HUES64 (cell line): ENCODE data around the gene VWA2.
A peak's percentile ranks its signal among the peaks of the same experiment; 100 is the strongest.

Experiments used
- H3K27ac ChIP-seq: 2 replicates; pipeline ENCODE4 v1.7.0; 2013; ENCODE audit warnings: low read depth, low read length, inconsistent platforms
- H3K27me3 ChIP-seq: 2 replicates; pipeline ENCODE4 v1.6.1; 2013; ENCODE audit warnings: mild to moderate bottlenecking, low read length; ENCODE audit not compliant: insufficient read depth
- H3K36me3 ChIP-seq: 2 replicates; pipeline ENCODE4 v1.6.1; 2013; ENCODE audit warnings: mild to moderate bottlenecking, low read length; ENCODE audit not compliant: insufficient read depth
- H3K4me1 ChIP-seq: 2 replicates; pipeline ENCODE4 v1.6.1; 2013; ENCODE audit warnings: mild to moderate bottlenecking, low read length, moderate library complexity; ENCODE audit not compliant: insufficient read depth
- H3K4me3 ChIP-seq: 2 replicates; pipeline ENCODE4 v1.5.1; 2013; ENCODE audit warnings: mild to moderate bottlenecking, low read length, moderate library complexity
- H3K9ac ChIP-seq: 2 replicates; pipeline ENCODE4 v1.6.1; 2013; ENCODE audit warnings: mild to moderate bottlenecking, low read depth, low read length
- H3K9me3 ChIP-seq: 2 replicates; pipeline ENCODE4 v1.6.1; 2013; ENCODE audit warnings: low read depth, low read length; ENCODE audit not compliant: insufficient read depth
- WGBS: fragments of 150-250, 120-280 bp; methylation state at CpG from one replicate; pipeline ENCODE4 v1.1.7; 2013; ENCODE audit warnings: missing lambda C conversion rate; 5-methylcytosine and 5-hydroxymethylcytosine counted together

VWA2 gene

GRCh38 chr10:114297136-114297705, 58.2 kb downstream of the VWA2 start:
- H3K36me3 ChIP-seq = peaks cover 18% of the 10 kb centered on the region; the same call in 1 of the 2 replicates
- no peak overlapping the region for H3K4me3 ChIP-seq
- no peaks in the 10 kb centered on the region for H3K27me3 ChIP-seq
- no peaks in the 10 kb centered on the region for H3K4me1 ChIP-seq
- H3K9me3 ChIP-seq = peaks cover 10% of the 10 kb centered on the region; the same call in 1 of the 2 replicates
- 96% methylated on average over 14 of the region's 14 CpGs for WGBS
- H3K27ac ChIP-seq = no peak overlapping the region
- no peak overlapping the region for H3K9ac ChIP-seq

GRCh38 chr10:114300036-114300645, 61.1 kb downstream of the VWA2 start:
- WGBS = 95% methylated on average over 16 of the region's 16 CpGs
- Histone ChIP-seq H3K4me3 (no peak overlapping the region), H3K9ac (no peak overlapping the region), H3K4me1 (no peaks in the 10 kb centered on the region), H3K27ac (no peak overlapping the region), H3K36me3 (peaks cover 17% of the 10 kb centered on the region; the same call in 1 of the 2 replicates), H3K9me3 (peaks cover 7% of the 10 kb centered on the region; the same call in 1 of the 2 replicates), H3K27me3 (no peaks in the 10 kb centered on the region; the same call in 1 of the 2 replicates)

- WGBS = 91% methylated on average over 9 of the region's 9 CpGs
- Histone ChIP-seq H3K27me3 (no peaks in the 10 kb centered on the region; the same call in 1 of the 2 replicates), H3K9me3 (no peaks in the 10 kb centered on the region), H3K4me1 (no peaks in the 10 kb centered on the region), H3K27ac (no peak overlapping the region), H3K36me3 (peaks cover 7% of the 10 kb centered on the region; the same call in 1 of the 2 replicates), H3K9ac (no peak overlapping the region), H3K4me3 (no peak overlapping the region)
Measured at GRCh38 chr10:114301177-114301576, 62.1 kb downstream of the VWA2 start.

DNA sequence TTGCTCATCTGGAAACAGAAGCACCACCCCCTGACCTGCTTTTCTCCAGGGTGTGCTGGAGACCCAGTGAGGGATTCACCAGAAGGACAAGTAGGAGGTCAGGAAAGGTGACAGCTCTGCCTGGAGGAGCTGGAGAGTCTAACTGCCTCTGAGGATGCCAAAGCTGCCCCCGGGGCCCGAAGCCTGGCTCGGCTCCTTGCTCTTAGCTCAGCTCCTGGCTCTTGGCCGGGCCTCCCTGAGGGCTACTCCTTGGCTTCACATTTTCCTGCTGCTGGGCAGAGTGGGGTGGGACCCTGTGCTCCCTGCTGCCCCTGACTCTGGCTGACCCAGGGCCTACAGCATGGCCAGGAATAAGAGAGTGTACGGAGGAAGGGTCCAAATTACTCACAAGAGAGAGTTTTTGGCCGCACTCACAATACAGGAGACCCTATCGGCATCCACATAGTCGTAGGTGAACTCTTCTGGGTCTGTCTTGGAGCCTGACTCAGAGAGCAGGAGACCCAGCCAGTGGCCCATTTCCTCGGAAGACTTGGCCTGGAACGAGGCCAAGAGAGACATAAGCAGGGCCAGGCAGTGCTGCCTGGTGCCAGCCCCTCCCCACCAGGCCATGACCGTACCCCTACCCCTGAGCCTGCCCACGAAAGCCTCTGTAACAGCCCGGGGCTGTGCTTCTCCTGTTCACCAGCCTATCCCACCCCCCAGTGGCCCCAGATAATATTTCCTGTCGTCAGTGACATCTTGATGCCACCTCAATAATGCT, 63.1 kb downstream of the VWA2 start:
- Histone ChIP-seq H3K9ac (no peak overlapping the region), H3K9me3 (no peaks in the 10 kb centered on the region), H3K27ac (no peak overlapping the region), H3K4me1 (no peaks in the 10 kb centered on the region), H3K4me3 (no peak overlapping the region), H3K27me3 (no peaks in the 10 kb centered on the region; the same call in 1 of the 2 replicates), H3K36me3 (no peaks in the 10 kb centered on the region)
- 92% methylated on average over 14 of the region's 14 CpGs for WGBS

DNA sequence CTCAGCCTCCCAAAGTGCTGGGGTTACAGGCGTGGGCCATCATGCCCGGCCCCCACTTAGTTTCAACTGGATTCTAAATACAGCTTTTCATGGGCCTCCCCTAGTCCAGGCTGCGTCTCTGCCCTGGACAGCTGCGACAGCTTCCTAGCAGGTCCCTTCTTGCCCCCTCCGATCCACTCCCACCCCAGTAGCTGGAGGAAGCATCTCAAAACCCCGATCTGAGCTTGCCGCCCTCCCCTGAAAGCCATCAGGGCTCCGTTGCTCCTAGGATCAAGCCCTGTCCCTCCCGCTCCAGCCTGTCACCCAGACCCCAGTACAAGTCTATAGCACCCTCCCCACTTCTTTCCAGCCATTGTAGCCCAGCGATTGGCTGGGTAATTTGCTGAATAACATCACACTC, 64.5 kb downstream of the VWA2 start:
- Histone ChIP-seq H3K4me1 (no peaks in the 10 kb centered on the region), H3K27ac (no peak overlapping the region), H3K27me3 (no peaks in the 10 kb centered on the region; the same call in 1 of the 2 replicates), H3K9me3 (no peaks in the 10 kb centered on the region), H3K9ac (no peak overlapping the region), H3K36me3 (no peaks in the 10 kb centered on the region), H3K4me3 (no peak overlapping the region)
- 76% methylated on average over 10 of the region's 10 CpGs for WGBS

- H3K4me1 ChIP-seq = no peaks in the 10 kb centered on the region
- WGBS = 11% methylated on average over 12 of the region's 14 CpGs
- H3K9ac ChIP-seq = no peak overlapping the region
- no peaks in the 10 kb centered on the region for H3K9me3 ChIP-seq
- H3K36me3 ChIP-seq = no peaks in the 10 kb centered on the region
- H3K4me3 ChIP-seq = peak overlapping the region; percentile 72
- no peaks in the 10 kb centered on the region; the same call in 1 of the 2 replicates for H3K27me3 ChIP-seq
- no peak overlapping the region for H3K27ac ChIP-seq
Measured at GRCh38 chr10:114304017-114304570, 65.0 kb downstream of the VWA2 start.

DNA sequence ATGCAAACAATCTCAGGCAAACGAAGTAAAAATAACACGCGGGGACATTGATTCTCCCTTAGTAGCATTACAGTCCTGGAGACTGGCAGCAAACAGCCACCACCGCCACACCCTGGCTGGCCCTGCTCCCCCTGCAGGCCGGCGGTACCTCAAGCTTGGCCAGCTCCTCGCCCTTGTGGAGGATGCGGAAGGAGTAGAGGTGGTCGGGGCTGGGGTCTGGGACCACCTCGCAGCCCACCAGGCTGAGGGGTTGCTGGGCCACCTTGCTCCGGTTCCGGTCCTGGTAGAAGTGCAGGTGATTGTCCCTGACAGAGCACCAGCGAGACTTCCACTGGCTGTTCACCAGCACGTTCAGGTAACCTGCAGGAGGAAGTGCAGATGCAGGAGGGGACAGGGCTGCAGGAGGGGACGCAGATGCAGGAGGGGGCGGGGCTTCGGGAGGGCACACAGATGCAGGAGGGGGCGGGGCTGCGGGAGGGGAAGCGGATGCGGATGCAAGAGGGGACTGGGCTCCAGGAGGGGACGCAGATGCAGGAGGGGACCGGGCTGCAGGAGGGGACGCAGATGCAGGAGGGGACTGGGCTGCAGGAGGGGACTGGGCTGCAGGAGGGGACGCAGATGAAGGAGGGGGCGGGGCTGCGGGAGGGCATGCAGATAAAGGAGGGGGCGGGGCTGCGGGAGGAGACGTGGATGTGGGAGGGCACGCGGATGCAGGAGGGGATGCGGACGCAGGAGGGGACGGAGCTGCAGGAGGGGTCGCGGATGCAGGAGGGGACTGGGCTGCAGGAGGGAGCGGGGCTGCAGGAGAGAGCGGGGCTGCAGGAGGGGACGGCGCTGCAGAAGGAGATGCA, 65.7 kb downstream of the VWA2 start:
- H3K4me3 ChIP-seq = peak overlapping the region; percentile 72
- H3K36me3 ChIP-seq = no peaks in the 10 kb centered on the region
- H3K27me3 ChIP-seq = no peaks in the 10 kb centered on the region; the same call in 1 of the 2 replicates
- H3K9ac ChIP-seq = no peak overlapping the region
- no peaks in the 10 kb centered on the region for H3K9me3 ChIP-seq
- no peaks in the 10 kb centered on the region for H3K4me1 ChIP-seq
- 3% methylated on average over 41 of the region's 41 CpGs for WGBS
- no peak overlapping the region for H3K27ac ChIP-seq

- H3K4me1 ChIP-seq = no peaks in the 10 kb centered on the region
- no peaks in the 10 kb centered on the region; the same call in 1 of the 2 replicates for H3K27me3 ChIP-seq
- H3K36me3 ChIP-seq = no peaks in the 10 kb centered on the region
- no peaks in the 10 kb centered on the region for H3K9me3 ChIP-seq
- 80% methylated on average over 18 of the region's 18 CpGs for WGBS
- H3K4me3 ChIP-seq = peak overlapping the region; percentile 72
- H3K9ac ChIP-seq = no peak overlapping the region
- H3K27ac ChIP-seq = no peak overlapping the region
Measured at GRCh38 chr10:114305521-114305925, 66.5 kb downstream of the VWA2 start.

- WGBS = 68% methylated on average over 12 of the region's 19 CpGs
- Histone ChIP-seq H3K9ac (no peak overlapping the region), H3K27me3 (no peaks in the 10 kb centered on the region; the same call in 1 of the 2 replicates), H3K4me3 (no peak overlapping the region), H3K27ac (no peak overlapping the region), H3K36me3 (no peaks in the 10 kb centered on the region), H3K9me3 (no peaks in the 10 kb centered on the region), H3K4me1 (no peaks in the 10 kb centered on the region)
Measured at GRCh38 chr10:114306116-114306973, 67.3 kb downstream of the VWA2 start.

- H3K9ac ChIP-seq = no peak overlapping the region
- 88% methylated on average over 10 of the region's 10 CpGs for WGBS
- H3K27ac ChIP-seq = no peak overlapping the region
- no peaks in the 10 kb centered on the region for H3K9me3 ChIP-seq
- no peaks in the 10 kb centered on the region for H3K4me1 ChIP-seq
- no peaks in the 10 kb centered on the region for H3K36me3 ChIP-seq
- H3K27me3 ChIP-seq = no peaks in the 10 kb centered on the region; the same call in 1 of the 2 replicates
- H3K4me3 ChIP-seq = no peak overlapping the region
Measured at GRCh38 chr10:114307731-114308130, 68.7 kb downstream of the VWA2 start.
